C4-2B (cell line): Measurements from ENCODE around the gene RNF214.

Experiments used
- H3K27ac ChIP-seq: fragments of 450-650 bp; 2 replicates; pipeline ENCODE4 v1.5.1; 2017
- ZFX ChIP-seq: fragments of 450-650 bp; IDR thresholded peaks from 2 replicates; pipeline ENCODE4 v1.6.1; 2017
- TF ChIP-seq, protein P1 (sequence below): fragments of 450-650 bp; conservative IDR thresholded peaks from 2 replicates; pipeline ENCODE4 v1.5.1; 2017; ENCODE audit warnings: mild to moderate bottlenecking

The RNF214 gene

DNA sequence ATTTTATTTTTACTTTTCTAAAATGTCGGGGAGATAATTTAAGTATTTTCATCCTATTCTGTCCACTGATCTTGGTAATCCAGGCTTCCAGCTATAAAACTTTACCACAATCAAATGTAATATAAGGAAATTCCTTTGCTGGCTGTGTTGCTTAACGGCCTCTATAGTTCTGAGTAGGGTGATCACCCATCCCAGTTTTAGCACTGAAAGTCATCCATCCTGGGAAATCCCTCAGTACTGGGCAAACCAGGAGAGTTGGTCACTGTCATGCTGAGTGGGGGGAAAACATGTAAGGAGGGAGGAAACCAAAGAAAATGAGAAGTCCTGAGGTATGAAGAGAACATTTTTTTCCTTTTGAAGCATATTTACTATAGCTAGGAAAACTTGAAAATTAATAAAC lies 45.9 kb downstream of the RNF214 start:
- no peak overlapping the region for H3K27ac ChIP-seq
- no peak for TF ChIP-seq ZFX
- TF ChIP-seq, protein P1, sequence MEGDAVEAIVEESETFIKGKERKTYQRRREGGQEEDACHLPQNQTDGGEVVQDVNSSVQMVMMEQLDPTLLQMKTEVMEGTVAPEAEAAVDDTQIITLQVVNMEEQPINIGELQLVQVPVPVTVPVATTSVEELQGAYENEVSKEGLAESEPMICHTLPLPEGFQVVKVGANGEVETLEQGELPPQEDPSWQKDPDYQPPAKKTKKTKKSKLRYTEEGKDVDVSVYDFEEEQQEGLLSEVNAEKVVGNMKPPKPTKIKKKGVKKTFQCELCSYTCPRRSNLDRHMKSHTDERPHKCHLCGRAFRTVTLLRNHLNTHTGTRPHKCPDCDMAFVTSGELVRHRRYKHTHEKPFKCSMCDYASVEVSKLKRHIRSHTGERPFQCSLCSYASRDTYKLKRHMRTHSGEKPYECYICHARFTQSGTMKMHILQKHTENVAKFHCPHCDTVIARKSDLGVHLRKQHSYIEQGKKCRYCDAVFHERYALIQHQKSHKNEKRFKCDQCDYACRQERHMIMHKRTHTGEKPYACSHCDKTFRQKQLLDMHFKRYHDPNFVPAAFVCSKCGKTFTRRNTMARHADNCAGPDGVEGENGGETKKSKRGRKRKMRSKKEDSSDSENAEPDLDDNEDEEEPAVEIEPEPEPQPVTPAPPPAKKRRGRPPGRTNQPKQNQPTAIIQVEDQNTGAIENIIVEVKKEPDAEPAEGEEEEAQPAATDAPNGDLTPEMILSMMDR = no peak

DNA sequence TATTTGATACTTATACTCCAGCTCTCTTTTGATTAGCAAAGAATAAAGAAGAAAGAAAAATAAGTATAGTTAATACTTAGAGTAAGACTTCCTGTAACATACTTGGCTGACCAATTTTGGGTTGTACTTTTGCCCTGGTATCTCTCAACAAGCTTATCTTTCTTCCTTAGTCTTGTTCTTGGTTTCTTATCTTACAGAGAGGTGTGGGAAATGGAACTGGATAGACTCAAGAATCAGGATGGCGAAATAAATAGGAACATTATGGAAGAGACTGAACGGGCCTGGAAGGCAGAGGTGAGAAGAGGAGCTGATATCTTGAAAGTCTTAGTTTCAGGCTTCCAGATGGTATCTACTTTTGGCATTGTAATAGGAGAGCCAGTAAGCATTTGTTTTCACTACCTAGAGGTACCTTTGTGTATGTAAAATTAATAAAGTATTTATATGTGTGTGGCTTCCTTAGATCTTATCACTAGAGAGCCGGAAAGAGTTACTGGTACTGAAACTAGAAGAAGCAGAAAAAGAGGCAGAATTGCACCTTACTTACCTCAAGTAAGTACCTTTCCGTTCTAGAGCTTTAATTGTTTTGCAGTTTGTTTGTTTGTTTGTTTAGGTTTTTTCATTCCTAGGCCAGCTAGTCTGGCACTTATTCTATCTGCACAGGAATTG lies 47.4 kb downstream of the RNF214 start:
- no peak overlapping the region for H3K27ac ChIP-seq
- no peak for TF ChIP-seq ZFX
- TF ChIP-seq, protein P1 = no peak

GRCh38 chr11:117281159-117281558 lies 48.7 kb downstream of the RNF214 start:
- no peak for TF ChIP-seq ZFX
- TF ChIP-seq, protein P1 = no peak
- no peak overlapping the region for H3K27ac ChIP-seq

- no peak for TF ChIP-seq ZFX
- TF ChIP-seq, protein P1 = no peak
- H3K27ac ChIP-seq = no peak overlapping the region
Measured at GRCh38 chr11:117281869-117282268, 49.4 kb downstream of the RNF214 start.

DNA sequence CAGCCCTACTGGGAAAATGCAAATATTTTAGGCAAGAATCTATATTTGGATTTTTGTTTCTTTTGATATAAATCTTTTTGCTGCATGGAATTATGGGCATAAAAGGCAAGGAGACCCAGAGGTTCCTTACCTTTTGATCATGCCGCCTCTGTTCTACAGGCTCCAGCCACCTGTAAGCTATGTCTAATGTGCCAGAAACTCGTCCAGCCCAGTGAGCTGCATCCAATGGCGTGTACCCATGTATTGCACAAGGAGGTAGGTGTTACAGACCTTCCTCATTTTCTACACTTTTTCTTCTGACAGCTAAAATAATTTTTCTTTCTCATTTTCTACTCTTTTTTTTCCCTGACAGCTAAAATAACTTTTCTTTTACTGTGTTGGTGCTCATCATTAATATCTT lies 50.5 kb downstream of the RNF214 start:
- H3K27ac ChIP-seq = no peak overlapping the region
- no peak for TF ChIP-seq ZFX
- TF ChIP-seq, protein P1 = no peak

DNA sequence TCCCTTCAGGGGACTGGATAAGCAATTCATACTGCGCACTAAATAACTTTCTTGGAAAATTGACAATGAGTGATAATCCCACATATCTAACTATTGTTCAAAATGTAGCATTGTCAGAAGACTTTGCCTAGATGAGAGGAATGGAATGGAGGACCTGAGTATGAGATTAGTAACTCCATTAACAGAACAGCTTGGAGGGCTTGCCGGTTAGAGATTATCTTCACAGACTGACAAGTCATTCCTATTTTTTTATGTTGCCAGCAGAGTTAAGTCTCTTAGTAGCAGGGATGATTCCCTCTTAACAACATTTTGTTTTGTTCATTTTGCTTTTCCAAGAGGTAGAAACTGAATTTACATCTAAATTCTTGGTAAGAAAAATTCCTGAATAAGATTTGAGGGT lies 51.6 kb downstream of the RNF214 start:
- no peak overlapping the region for H3K27ac ChIP-seq
- TF ChIP-seq, protein P1 = no peak
- no peak for TF ChIP-seq ZFX

DNA sequence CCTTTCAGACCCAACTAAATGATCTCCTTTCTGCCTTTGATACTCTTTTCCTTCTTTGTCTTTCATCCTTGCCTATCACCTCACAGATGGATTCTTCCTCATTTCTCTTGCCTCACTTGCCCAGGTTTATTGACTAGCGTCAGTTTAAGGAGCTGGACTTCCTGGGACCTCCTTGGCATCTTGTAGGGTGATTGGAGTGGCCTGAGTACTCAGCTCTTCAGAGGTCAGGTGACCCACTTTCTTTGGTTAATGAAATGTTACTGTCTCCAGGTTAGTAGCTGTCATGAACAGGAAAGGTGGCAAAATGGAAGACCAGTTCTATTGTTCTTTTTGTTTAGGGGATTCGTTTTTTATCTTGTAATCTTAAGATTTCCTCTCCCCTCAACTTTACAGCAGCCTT lies 54.1 kb downstream of the RNF214 start:
- no peak overlapping the region for H3K27ac ChIP-seq
- TF ChIP-seq, protein P1 = no peak
- no peak for TF ChIP-seq ZFX
